C1 segment of cervical spinal cord (tissue), 14 donors: Measurements from ENCODE around the gene OPCML.

Experiments used
- DNase-seq, 14 donors: peaks; one replicate each; lab custom pipeline; 2025; lab: John Stamatoyannopoulos, UW

OPCML gene

DNA sequence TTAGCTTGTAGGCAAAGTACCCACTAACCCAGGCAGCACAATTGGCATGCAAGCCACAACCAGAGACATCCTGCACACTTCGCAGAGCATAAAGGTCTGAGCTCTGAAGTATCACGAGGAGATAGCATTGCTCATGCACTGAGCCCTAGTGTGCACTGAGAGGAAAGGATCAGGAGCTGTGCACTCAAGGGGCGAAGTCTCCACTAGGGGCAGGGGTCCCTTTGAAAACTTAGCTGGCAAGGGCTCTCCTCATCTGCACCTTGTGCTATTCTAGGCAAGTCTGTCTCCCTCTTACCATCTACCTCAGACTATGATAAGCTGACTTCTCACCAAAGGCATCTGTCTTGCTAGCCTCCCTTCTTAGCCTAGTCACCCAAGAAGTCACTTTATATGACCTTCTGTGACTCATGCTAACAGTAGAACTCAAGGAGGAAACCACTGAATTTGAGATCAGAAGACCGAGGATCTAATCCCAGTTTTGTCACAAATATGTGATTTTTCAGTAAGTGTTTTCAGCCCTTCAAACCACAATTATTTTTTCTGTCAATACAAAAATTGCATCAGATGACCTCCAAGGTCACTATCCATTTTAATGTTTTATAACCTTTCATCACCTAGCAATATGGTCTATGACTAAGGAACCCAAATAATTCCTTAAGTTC lies 1083.8 kb downstream of the OPCML start:
- no peak for DNase-seq

DNA sequence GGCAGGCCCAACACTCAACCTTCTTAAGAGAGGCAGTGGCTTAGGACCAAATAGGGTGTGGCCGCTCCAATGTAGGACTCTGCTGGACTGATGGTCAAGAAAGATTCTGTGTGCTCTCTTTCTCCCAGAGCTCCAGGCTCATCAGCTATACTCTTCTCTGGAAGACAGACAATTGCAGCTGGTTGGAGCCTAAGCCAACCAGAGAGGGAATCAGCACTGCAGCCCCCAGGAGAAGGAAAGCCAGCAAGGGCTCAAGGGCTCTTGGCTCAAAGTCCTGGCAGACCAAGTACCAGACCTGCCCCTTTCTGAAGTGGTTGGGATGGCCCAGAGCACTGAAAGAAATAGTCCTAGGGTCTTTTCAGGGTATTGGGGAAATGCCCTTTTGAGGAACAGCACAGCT lies 1084.5 kb downstream of the OPCML start:
- no peak for DNase-seq

DNA sequence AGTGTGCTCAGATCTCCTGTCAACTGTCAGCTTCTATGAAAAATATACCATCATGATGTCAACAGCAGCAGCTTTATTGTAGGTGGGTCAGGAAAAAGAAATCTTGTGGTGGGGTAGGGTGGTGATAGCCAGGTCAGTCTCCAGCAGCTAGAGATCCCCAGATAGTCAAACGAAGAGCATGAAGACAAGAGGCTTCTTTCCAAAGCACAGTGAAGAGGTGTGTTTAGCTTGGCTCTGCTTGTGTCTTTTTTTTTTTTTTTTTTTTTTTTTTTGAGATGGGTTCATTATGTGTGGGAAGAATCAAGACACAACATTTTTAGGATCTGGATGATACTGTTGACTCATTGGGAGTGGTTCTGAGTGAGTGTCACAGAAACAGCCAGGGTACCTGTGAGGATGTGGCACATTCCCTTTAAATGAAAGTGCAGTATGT lies 1086.4 kb downstream of the OPCML start:
- no peak for DNase-seq

DNA sequence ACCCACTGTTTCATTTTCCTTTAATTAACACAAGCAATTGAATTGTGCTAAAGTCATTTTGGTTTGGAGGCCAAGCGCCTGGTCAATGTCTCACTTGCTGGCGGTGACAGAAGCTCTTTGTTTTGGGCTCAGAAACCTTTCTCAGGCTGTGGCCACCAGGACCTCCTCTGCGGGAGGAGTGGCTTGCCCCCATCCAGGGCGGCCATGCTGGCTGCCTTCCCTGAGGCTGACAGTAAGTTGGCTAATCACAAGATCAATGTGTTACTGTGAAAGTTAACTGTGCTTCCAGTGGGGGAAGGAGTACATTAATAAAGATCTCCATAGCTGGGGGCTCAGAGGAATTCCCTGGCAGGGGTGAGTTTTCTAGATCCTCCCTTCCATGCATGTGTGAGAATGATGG lies 1087.4 kb downstream of the OPCML start:
- DNase-seq = peak in 7 of 14 donors; percentile 1 to 55 (median 23)

DNA sequence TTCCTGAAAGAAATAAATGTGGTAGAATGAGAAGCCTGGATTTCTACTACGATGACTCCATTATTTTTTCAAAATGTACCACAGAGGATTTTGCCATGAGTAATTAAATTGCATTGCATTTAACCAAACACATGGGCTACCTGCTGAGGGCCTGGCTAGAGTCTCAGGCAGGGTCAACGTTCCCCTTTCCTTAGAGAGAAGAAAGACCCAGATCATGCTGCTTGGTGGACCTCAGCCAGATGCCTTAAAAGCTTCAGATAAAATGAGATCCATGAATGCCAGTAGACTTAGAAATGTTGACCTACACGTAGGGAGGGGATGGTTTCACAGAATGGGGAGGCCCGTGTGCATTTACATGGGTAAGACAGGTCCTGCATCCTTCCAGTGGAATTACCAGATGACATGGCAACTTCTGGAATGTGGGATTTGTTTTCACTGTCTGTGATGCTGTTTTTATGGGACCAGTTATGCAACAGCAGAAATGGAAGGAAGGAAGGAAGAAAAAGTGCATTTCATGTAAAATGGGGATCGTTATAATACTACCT lies 1092.5 kb downstream of the OPCML start:
- DNase-seq = no peak

DNA sequence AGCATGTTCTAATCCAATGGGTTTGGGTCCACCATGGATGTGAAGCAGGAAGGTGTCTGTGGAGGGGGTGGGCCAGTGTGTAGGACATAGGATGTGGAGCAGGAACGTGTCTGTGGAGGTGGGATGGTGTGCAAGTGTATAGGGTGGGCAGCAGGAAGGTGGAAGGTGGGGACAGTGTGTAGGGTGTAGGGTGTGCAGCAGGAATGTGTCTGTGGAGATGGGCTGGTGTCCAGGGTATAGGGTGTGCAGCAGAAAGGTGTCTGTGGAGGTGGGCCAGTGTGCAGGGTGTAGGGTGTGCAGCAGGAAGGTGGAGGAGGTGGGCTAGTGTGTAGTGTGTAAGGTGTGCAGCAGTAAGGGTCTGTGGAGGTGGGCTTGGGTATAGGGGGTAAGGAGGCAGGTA lies 1093.9 kb downstream of the OPCML start:
- DNase-seq = no peak

DNA sequence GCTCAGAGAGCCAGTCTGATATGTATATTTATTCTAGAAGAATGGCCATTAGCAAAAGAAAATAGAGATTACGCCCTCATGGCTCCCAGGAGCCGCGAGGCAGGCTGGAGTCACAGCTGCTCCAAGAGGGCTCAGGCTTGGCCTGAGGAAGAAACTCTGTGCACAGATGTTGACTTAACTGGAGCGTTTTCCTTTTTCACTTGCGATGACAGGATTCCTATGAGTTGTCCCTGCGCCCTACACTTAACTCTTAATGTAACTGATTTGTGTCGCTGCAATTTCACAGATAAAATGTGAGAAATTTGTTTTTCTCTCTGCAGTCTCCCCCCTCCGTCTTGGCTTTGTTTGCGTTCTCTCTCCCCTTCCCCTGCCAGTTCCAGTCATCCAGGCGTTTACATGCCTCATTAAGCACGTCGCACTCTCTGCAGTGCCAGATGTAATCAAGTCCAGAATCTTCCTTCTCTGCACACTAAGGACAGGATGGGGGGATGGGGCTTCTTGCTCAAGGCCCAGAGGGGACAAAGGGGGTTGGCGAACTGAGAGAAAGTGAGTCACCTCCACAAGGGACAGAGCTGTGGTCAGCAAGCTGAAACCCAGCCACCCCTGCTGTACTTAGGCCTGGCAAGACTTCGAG lies 1101.8 kb downstream of the OPCML start:
- peak in 1 of 14 donors; percentile 47 for DNase-seq

DNA sequence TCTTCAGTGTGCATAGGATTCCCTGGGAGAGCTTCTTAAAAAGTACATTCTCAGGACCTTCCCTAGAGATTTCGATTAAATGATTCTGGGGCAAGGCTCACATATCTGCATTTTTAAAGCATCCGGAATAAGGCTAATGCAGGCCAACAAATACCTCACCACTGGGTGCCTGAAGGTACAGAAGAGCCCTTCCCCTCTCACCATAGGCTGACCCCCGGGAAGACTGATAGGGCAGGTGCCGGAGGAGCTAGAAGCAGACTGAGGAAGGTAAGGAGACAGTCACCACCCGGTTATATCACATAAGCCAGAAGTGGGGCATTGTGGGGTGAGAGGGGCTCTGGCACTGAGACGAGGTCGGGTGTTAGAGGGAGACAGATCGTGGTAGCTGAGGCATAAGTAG lies 1102.6 kb downstream of the OPCML start:
- no peak for DNase-seq

DNA sequence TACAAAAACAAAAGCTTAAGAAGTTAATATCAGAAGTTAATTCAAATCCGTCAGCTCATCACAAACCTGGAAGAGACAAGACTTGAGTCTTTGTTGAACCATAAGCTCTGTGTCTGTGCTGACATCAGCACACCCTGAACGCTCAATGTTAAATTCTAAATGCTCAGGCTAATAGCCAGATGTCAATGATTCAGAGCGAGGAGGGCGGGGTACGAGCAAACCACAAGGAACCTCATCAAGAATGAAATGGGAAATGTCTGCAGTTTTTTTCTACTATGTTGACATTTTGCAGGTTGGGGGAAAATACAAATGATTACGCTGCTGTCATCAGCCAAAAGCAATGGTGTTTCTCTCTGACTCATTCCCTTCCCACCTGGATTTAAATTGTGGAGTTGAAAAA lies 1104.7 kb downstream of the OPCML start:
- no peak for DNase-seq

DNA sequence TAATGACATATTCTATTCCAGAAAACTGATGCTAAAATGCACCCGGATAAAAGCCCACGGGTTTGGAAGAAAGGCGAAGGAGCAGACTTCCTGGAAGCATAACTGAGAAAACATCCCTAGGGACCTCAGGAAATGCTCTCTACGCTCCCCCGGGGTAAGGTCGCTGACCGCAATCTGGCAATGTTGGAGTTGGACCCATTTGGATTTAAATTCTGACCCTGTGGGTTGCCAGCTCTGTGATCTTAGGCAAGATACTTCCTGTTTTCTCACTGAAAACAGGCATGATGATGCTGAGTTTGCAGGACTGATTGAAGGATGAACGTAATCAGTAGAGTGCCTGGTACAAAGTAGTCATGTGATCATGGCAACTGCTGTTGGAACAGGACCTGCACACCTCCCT lies 1107.9 kb downstream of the OPCML start:
- DNase-seq = no peak

DNA sequence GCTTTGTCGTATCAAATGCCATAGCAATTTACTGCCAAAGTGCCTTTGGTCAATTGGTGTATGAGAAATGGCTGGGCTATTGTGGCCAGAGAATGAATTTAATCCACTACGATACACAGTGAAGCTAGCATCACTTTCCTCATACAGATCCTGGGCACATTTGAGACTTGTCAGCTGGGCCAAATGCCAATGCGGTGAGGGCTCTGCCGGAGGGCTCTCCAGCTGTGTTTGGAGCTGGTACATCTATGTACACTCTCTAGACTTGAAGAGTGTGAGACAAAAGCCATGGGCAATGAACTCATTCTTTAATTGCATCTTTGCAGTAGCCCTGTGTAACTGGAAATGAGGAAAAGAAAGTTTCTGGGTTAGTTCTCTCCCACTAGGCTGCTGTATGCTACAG lies 1109.0 kb downstream of the OPCML start:
- DNase-seq = no peak

DNA sequence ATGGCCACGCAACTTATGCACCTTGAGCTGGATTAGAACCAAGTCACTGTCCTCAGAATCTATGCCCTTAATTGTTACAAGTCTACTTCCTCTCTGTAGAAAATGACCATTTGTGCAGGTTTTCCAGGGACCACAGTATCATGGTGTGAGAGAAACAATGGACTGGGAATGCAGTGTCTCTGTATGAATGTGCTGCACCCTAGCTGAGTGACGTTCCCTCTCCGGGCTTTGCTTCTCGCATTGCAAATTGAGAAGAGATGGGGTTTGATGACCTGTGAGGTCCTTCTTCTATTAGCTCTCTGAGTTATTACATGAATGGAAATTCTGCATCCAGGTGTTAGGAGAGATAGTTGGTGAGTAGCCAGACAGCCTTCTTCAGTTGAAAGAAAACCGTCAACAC lies 1109.6 kb downstream of the OPCML start:
- DNase-seq = no peak

DNA sequence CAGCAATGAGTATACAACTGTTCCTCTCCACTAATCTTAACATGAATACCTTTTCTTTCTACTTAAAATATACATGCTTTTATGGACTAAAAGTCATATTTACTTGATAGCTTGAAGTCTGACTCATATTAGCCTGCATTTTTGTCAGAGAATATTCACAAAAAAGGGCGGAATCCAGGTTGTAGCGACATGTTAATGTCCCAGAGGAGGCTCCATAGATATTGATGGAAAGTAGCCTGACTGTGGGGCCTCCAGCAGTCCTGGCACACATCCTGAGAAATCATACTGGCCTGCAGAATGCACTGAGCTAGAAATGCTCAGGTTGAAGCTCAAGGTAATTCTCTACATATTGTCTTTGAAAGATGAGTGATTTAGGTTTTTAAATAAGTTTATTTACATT lies 1110.7 kb downstream of the OPCML start:
- DNase-seq = no peak

DNA sequence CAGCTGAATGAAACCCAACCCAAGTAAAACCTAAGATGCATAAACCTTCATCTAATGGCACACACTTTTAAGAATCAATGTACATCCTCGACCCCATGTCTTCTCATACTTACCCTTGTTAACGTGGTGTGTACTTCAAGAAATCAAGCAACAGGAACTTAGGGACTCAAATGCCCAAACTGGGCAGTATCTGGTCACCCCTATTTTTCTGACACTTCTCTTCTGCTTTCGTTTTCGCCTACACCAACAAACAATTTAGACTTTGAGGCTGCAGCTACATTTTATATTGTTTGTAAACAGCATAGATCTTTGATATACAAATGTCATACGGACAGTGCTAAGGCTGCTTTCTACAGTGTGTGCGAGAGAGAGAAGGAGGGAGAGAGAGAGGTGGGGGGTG lies 1117.8 kb downstream of the OPCML start:
- DNase-seq = no peak

DNA sequence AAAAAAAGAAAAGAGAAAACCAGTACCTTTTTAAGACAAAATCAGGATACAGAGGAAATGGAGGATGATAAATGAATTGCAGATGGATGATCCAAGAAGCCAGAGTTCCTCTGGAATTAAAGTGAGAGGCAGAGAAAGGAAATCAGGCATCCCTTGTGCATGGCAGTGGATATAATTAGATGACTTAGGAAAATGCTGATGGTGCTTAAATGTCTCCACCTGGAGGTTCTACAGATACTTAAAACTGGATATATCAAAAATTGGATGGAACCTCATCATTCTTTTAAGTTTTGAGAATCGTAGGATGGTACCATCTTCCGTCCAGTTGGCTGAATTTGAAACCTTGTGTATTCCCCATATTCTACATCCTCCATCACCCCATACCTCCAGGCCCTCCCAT lies 1121.9 kb downstream of the OPCML start:
- DNase-seq = no peak

DNA sequence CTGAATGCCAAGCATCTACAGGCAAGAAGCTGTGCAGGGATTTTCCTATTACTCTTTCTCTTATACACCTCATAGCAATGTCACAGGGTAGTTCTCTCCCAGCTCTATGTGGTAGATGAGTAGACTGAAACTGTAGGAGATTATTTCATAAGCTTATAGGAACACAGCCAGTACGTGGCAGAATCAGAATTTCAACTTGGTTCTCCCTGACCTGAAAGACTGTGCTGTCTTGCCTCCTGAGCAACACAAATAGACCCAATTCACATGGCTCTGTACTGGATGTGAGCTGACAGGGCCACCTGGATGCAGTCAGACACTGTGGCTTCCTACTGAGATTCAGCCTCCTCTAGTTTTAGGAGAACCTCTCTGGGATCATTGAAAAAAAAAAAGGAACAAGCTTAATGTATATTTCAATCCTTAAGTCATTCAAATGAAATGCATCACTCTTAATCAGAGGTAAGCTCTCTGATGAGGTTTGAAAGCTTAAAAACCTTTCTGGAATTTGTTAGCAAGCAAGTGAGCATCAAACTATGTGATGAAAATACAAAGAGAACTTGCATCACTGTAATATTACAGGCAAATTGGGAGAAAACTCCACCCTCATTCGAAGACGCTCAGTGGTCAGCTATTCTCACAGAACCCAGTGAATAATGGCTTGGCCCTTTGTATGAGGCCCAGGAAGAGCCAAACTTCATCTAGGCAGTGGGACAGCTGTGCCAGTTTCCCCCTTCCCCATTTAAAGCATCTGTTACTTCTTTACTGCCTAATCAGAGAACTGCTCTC lies 1122.5 kb downstream of the OPCML start:
- DNase-seq = peak in 1 of 14 donors; percentile 63

DNA sequence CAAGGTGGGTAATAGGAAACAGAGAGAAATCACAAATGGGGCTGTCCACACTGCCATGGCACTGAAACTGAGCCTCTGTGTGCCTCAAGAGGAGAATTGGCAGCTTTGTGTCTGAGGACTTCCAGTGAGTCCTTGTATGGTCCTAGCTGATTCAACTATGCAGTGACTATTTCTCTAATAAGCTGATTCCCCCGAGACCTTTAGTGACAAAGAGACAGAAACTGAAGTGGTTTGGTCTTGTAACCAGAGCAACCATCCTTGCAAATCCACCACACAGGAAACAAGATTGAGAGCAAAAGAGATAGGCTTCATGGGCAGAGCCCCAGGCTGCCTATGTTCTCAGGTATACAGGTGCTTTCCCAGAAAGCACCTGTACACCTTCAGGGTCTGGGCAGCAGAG lies 1123.4 kb downstream of the OPCML start:
- DNase-seq = no peak

DNA sequence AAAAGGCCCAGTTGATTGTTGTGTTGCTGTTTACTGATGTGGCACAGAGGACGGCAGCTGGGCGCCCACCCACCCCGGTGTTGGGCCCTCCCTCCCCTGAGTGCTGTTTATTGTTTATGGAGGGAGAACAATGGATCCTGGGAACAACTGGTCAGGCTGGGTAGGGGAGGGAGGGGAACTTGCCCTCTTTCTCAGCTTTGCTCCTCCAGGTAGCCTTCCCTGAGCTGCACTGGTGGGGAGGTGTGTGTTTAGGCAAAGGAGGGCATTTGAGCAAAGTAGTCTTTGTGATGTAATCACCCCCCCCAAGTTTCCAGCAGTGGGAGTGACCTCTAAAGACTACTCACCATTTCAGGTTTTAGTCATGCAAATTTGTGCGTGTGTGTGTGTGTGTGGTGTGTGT lies 1126.6 kb downstream of the OPCML start:
- no peak for DNase-seq

DNA sequence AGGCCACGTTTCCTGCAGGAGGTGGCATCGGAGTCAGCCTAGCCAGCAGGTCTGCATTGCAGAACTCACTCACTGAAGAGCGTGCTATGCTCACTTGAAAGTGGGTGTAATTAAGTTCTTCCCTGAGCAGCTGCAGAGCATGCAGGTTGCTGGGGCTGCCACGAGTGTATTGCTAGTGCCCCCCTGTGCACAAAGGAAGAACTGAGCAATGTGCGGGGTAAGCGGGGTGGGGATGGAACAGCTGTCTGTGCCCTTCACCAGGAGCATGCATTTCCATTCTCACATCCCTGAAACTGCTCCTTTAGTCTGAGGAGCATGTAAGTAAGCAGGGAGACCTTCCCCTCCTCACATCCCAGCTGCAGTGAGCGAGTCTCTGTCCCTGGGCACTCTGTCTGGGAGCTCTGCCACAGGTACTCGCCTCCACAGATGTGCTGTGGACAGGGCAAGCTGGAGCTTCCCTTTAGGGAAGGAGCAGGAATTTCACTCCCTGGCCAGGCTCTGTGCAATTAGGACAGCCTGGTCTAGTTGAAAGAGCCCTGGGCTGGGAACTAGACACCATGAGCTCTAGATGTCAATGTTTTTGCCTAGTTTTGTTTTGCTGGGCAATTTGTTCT lies 1130.1 kb downstream of the OPCML start:
- DNase-seq = peak in 8 of 14 donors; percentile 4 to 45 (median 15)

DNA sequence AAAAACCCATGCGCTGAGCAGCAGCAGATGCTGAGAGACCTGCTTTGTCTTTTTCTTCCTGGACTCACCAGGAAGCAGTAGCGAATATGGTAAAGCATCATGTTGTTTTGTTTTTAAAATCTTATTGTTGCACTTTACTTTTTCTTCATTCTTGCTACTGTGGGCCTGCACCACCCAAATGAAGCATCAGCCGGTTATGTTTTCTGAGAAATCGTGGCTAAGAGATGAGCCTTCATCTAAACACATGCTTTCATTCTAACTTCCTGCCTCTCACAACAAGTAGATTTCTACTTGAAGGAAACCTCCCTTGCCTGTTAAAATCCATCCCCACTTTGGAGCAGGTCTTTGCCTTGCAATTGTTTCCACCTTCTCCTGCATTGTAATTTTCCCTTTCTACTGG lies 1136.0 kb downstream of the OPCML start:
- DNase-seq = no peak

DNA sequence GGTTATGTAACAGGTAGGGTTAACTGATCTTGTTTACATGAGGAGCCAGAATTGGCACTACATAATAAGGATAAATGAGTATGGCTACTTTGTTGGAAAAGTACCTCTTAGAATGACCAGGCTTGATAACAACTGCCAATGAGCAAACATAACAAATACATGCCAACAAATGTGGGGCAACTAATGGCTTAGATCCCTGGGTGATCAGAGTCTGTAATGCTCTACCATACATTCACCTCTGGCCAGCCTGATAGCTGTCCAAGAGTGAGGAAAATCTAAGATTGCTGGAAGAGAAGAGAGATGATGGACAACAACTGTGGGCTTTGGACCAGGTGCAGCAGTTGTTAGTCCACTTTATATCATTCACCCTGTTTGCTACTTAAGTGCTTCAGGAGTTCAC lies 1136.9 kb downstream of the OPCML start:
- DNase-seq = no peak

DNA sequence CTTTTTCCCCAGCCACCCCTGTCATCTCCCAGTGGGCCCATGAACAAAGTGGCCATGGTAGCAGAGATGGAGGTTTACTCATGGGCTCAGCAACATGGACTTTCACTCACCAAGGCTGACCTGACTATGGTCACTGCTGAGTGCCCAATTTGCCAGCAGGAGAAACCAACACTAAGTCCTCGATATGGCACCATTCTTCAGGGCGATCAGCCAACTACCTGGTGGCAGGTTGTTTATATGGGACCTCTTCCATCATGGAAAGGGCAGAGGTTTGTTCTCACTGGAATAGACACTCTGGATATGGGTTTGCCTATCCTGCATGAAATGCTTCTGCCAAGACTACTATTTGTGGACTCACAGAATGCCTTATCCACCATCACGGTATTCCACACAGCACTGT lies 1152.8 kb downstream of the OPCML start:
- no peak for DNase-seq
